NCI-H2081 (cell line): ENCODE results near the gene MYH13.

Experiments
- DNase-seq, 2 experiments: peaks; one replicate each; lab custom pipeline; 2025; lab: John Stamatoyannopoulos, UW

Gene MYH13

DNA sequence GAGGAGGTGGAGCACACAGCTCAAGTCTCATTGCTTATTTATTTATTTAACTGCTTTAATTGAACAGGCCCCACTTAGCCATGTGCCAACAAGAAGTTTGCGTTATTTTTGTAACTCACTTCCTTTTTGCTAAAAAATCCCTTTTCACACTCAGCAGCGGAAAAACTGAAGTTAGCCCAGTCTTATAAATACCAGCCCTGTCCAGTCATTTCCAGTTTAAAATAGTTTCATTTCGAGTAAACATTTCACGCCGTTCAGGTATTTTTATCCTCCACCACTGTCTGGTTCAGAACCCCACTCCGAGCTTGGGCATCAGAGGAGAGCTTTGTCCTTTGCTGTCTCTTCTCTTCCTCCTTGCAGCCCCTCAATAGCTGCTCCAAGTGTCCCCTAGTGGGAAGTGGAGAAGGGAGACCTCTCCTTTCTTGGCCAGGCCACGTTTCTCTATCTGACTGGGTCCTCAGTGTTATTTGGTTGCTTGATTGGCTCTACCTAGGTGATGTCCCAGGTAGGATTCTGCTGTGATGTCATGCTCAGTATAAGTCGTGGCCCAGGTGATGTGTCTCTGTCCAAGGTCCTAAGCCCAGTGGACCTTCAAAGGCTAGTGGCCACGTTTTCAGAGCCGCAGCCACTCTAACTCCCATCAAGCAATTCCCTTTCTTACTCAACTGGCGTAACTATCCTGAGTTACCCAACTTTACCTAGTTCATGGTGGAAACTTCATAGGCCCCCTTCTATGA lies 121.4 kb downstream of the MYH13 start:
- DNase-seq: no peak
